HepG2 (cell line): ENCODE data around the gene USP2. TPM values are rescaled to one million over a fixed set of nuclear protein-coding genes. Genes with fewer than 3 reads are reported as not detected.

Source experiments
- CREM ChIP-seq, 2 experiments: sonication (generic) in 1 of 2; formaldehyde crosslinking in 1 of 2; IDR thresholded peaks; 2 replicates each; pipeline versions ENCODE4 v1.4.0 to v1.6.1; 2016 to 2020; ENCODE audit warnings: antibody characterized with exemption in 1 of 2, mild to moderate bottlenecking in 1 of 2, missing genetic modification reagents in 1 of 2
- DRAP1 ChIP-seq: IDR thresholded peaks from 2 replicates; pipeline ENCODE4 v1.6.1; 2016; ENCODE audit warnings: missing genetic modification reagents, missing compliant biosample characterization
- GABPA ChIP-seq, 2 experiments: IDR thresholded peaks; 2 replicates each; pipeline ENCODE4 v1.6.1; 2011 to 2016; ENCODE audit warnings: low read depth in 2 of 2, low read length in 1 of 2, missing biosample characterization in 1 of 2, missing genetic modification characterization in 1 of 2
- GLI4 ChIP-seq: sonication (generic); formaldehyde crosslinking; IDR thresholded peaks from 2 replicates; pipeline ENCODE4 v1.5.1; 2020; ENCODE audit warnings: missing genetic modification reagents, mild to moderate bottlenecking, moderate library complexity, borderline replicate concordance
- HOXA5 ChIP-seq: sonication (generic); formaldehyde crosslinking; IDR thresholded peaks from 2 replicates; pipeline ENCODE4 v1.4.0; 2020; ENCODE audit warnings: missing genetic modification reagents
- IRF2 ChIP-seq: IDR thresholded peaks from 2 replicates; pipeline ENCODE4 v1.6.1; 2018; ENCODE audit warnings: missing genetic modification reagents, missing compliant biosample characterization
- MAZ ChIP-seq, 2 experiments: sonication (generic) in 1 of 2; formaldehyde crosslinking in 1 of 2; IDR thresholded peaks; 2 replicates each; pipeline versions ENCODE4 v1.5.0 to v1.6.1; 2012 to 2020; ENCODE audit warnings: low read depth in 2 of 2, mild to moderate bottlenecking in 2 of 2, borderline replicate concordance in 1 of 2, improper control_type of control experiment in 1 of 2, low read length in 1 of 2, missing genetic modification reagents in 1 of 2, moderate library complexity in 1 of 2
- NR2F2 ChIP-seq: IDR thresholded peaks from 2 replicates; pipeline ENCODE4 v1.6.1; 2012; ENCODE audit warnings: low read depth, inconsistent platforms, borderline replicate concordance
- PITX1 ChIP-seq: sonication (generic); formaldehyde crosslinking; IDR thresholded peaks from 2 replicates; pipeline ENCODE4 v1.5.1; 2020; ENCODE audit warnings: mild to moderate bottlenecking, missing genetic modification reagents
- POLR2AphosphoS5 ChIP-seq: IDR thresholded peaks from 2 replicates; pipeline ENCODE4 v1.6.1; 2012; ENCODE audit warnings: low read depth, low read length
- SAFB2 ChIP-seq: sonication (generic); formaldehyde crosslinking; IDR thresholded peaks from 2 replicates; pipeline ENCODE4 v1.5.1; 2020; ENCODE audit warnings: missing genetic modification reagents, low read depth, mild to moderate bottlenecking, borderline replicate concordance
- SALL1 ChIP-seq: sonication (generic); formaldehyde crosslinking; IDR thresholded peaks from 2 replicates; pipeline ENCODE4 v1.8.0; 2022; ENCODE audit warnings: mild to moderate bottlenecking, missing genetic modification reagents
- ZBTB43 ChIP-seq: sonication (generic); formaldehyde crosslinking; conservative IDR thresholded peaks from 2 replicates; pipeline ENCODE4 v1.4.0; 2020; ENCODE audit warnings: missing genetic modification reagents
- ZGPAT ChIP-seq: IDR thresholded peaks from 2 replicates; pipeline ENCODE4 v1.6.1; 2016; ENCODE audit warnings: mild to moderate bottlenecking
- ZMYM4 ChIP-seq: sonication (generic); formaldehyde crosslinking; IDR thresholded peaks from 2 replicates; pipeline ENCODE4 v1.8.1; 2023; ENCODE audit warnings: mild to moderate bottlenecking, missing genetic modification reagents
- ZNF34 ChIP-seq: sonication (generic); formaldehyde crosslinking; IDR thresholded peaks from 2 replicates; pipeline ENCODE4 v1.4.0; 2020; ENCODE audit warnings: mild to moderate bottlenecking, missing genetic modification reagents, borderline replicate concordance
- ZNF501 ChIP-seq: sonication (generic); formaldehyde crosslinking; IDR thresholded peaks from 2 replicates; pipeline ENCODE4 v1.5.1; 2020; ENCODE audit warnings: mild to moderate bottlenecking, moderate library complexity, missing genetic modification reagents
- ZNF562 ChIP-seq: sonication (generic); formaldehyde crosslinking; IDR thresholded peaks from 2 replicates; pipeline ENCODE4 v1.8.0; 2022; ENCODE audit warnings: missing genetic modification reagents, borderline replicate concordance
- ZNF589 ChIP-seq: sonication (generic); formaldehyde crosslinking; conservative IDR thresholded peaks from 2 replicates; pipeline ENCODE4 v1.8.0; 2022; ENCODE audit warnings: mild to moderate bottlenecking, moderate library complexity, missing genetic modification reagents
- ZNF782 ChIP-seq: sonication (generic); formaldehyde crosslinking; IDR thresholded peaks from 2 replicates; pipeline ENCODE4 v1.4.0; 2020; ENCODE audit warnings: missing genetic modification reagents, mild to moderate bottlenecking, borderline replicate concordance
- polyA plus RNA-seq, 8 experiments: library from polyadenylated mRNA; depleted of rRNA in 3 of 8; stranded (reverse) in 7 of 8; unstranded in 1 of 8; fragments of >200 nt; fragmentation: Illumina TruSeq in 4 of 8; extraction: Trizol in 4 of 8; gene quantifications; 2 replicates each; pipeline versions ENCODE4 v1.2.1 to v1.2.3, GENCODE V29; 2011 to 2016; ENCODE audit warnings: low read depth in 4 of 8, missing spikeins in 1 of 8, mixed read lengths in 1 of 8; ENCODE audit not compliant: insufficient read depth in 1 of 8
- total RNA-seq, 5 experiments: library from RNA; depleted of rRNA; stranded (reverse); fragments of >200 nt; fragmentation: Illumina TruSeq; extraction: Trizol; gene quantifications; 2 replicates each; pipeline ENCODE4 v1.2.3, GENCODE V29; 2016; ENCODE audit warnings: low read depth in 1 of 5
- TF ChIP-seq, protein P1 (sequence below): sonication (generic); formaldehyde crosslinking; IDR thresholded peaks from 2 replicates; pipeline ENCODE4 v1.5.0; 2020; ENCODE audit warnings: missing genetic modification reagents

USP2 gene
- total and polyA plus RNA-seq, 2 of the 13 experiments (the other 11 are each of a cell fraction or from before 2014, with no cell fraction given), result 2.5 to 6.0 TPM

DNA sequence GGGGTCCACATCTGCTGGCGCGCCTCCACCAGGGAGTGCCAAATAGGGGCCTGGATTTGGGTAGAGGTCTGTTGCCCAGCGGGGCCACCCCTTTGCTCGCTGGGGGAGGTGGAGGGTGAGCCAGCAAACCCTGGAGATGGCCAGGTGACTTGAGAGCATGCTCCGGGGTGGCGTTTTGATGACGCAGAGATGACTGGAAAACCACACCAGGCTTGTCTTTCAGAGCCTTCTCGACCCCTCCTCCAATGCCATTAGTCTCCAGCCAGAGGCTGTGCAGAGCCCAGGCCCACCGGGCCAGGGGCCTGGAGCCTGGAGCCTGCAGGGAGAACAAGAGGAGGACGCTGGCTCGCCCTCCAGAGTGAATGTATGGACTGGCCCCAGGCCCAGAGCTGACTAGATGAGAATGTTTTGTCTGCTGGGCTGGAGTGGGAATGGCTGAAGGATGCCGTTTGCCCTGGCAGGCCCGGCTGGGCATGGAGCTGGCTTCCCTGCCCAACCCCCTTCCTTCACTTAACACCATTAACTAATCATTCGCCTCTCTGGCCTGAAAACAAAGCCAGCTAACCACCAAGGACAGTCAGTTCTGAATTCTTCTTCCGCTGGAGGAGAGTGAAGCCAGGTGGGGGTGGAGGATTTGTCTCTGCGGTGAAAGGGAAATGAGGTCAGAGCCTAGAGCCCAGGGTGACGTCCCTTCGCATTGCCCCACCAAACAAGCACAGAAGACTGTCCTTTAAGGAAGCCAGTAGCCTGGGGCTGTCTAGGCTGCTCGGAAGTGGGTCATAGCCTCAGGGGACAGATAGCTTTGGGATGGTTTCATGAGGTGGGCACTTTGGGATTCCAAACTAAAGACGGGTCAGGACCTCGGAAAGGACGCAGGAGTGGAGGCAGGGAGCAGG lies 63.0 kb downstream of the USP2 start (continued):
- TF ChIP-seq ZBTB43 (CRISPR knock-in tag), result 0 out of 2 replicates have a peak, but pooled peaks have one; percentile 31
- peak; percentile 17; the same call in 1 of the 2 replicates for TF ChIP-seq IRF2
- no peak for TF ChIP-seq GABPA (IDR thresholded peaks at IDR 0.05; ENCODE audit: low read depth, low read length)
- peak; percentile 79 for TF ChIP-seq GABPA (CRISPR knock-in tag; IDR thresholded peaks at IDR 0.05; ENCODE audit: low read depth)
- TF ChIP-seq ZNF782 (CRISPR knock-in tag), result no peak
- TF ChIP-seq MAZ (IDR thresholded peaks at IDR 0.05; ENCODE audit: borderline replicate concordance, low read depth, low read length), result no peak; the same call in 1 of the 2 replicates
- no peak for TF ChIP-seq MAZ (CRISPR knock-in tag; IDR thresholded peaks at IDR 0.05; ENCODE audit: low read depth)
- TF ChIP-seq ZNF34 (CRISPR knock-in tag), result peak; percentile 53; the same call in 1 of the 2 replicates
- peak; percentile 16; the same call in 1 of the 2 replicates for TF ChIP-seq SALL1 (CRISPR knock-in tag)
- TF ChIP-seq ZNF589 (CRISPR knock-in tag), result no peak
- no peak for TF ChIP-seq NR2F2
- no peak for TF ChIP-seq ZNF562
- TF ChIP-seq DRAP1 (CRISPR knock-in tag), result 0 out of 2 replicates have a peak, but pooled peaks have one; percentile 19
- 0 out of 2 replicates have a peak, but pooled peaks have one; percentile 26 for TF ChIP-seq GLI4 (CRISPR knock-in tag)
- TF ChIP-seq SAFB2, result no peak
- TF ChIP-seq ZNF501 (CRISPR knock-in tag), result 0 out of 2 replicates have a peak, but pooled peaks have one; percentile 7
- 0 out of 2 replicates have a peak, but pooled peaks have one; percentile 41 for TF ChIP-seq ZMYM4 (CRISPR knock-in tag)
- TF ChIP-seq PITX1, result 0 out of 2 replicates have a peak, but pooled peaks have one; percentile 16
- TF ChIP-seq ZGPAT (CRISPR knock-in tag), result 0 out of 2 replicates have a peak, but pooled peaks have one; percentile 32
- peak; percentile 62 for TF ChIP-seq CREM (IDR thresholded peaks at IDR 0.05)
- TF ChIP-seq CREM (CRISPR knock-in tag; IDR thresholded peaks at IDR 0.05), result no peak
- no peak for TF ChIP-seq HOXA5 (CRISPR knock-in tag)
- peak; percentile 45; the same call in 1 of the 2 replicates for TF ChIP-seq POLR2AphosphoS5
- TF ChIP-seq, protein P1, sequence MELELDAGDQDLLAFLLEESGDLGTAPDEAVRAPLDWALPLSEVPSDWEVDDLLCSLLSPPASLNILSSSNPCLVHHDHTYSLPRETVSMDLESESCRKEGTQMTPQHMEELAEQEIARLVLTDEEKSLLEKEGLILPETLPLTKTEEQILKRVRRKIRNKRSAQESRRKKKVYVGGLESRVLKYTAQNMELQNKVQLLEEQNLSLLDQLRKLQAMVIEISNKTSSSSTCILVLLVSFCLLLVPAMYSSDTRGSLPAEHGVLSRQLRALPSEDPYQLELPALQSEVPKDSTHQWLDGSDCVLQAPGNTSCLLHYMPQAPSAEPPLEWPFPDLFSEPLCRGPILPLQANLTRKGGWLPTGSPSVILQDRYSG (CRISPR knock-in tag), result no peak
